Measurements from ENCODE around the gene FES.

GRCh38 chr15:90941038-90941437 is 56.7 kb downstream of the FES start:
- TF ChIP-seq TCF12 (IDR thresholded peaks at IDR 0.05) (no peak), YY1 (IDR thresholded peaks at IDR 0.05; ENCODE audit: low read depth) (no peak), TAF1 (IDR thresholded peaks at IDR 0.05; ENCODE audit: borderline replicate concordance, low read depth, low read length) (no peak), CHD2 (IDR thresholded peaks at IDR 0.05; ENCODE audit: low read length, partially characterized antibody) (no peak), SIN3A (IDR thresholded peaks at IDR 0.05; ENCODE audit: borderline replicate concordance, low read depth, low read length) (no peak), MAX (IDR thresholded peaks at IDR 0.05; ENCODE audit: low read depth) (no peak), NFIC (IDR thresholded peaks at IDR 0.05; ENCODE audit: borderline replicate concordance) (no peak), FOXJ3 (CRISPR knock-in tag; IDR thresholded peaks at IDR 0.05) (no peak), RAD21 (IDR thresholded peaks at IDR 0.05; ENCODE audit: low read length) (no peak), MXI1 (IDR thresholded peaks at IDR 0.05; ENCODE audit: low read depth, low read length) (no peak), EP300 (IDR thresholded peaks at IDR 0.05; ENCODE audit: borderline replicate concordance in 1 of 2, low read depth in 1 of 2, low read length in 1 of 2) (no peak), FOXM1 (IDR thresholded peaks at IDR 0.05; ENCODE audit: low read depth) (no peak)
- TF ChIP-seq, protein P1, sequence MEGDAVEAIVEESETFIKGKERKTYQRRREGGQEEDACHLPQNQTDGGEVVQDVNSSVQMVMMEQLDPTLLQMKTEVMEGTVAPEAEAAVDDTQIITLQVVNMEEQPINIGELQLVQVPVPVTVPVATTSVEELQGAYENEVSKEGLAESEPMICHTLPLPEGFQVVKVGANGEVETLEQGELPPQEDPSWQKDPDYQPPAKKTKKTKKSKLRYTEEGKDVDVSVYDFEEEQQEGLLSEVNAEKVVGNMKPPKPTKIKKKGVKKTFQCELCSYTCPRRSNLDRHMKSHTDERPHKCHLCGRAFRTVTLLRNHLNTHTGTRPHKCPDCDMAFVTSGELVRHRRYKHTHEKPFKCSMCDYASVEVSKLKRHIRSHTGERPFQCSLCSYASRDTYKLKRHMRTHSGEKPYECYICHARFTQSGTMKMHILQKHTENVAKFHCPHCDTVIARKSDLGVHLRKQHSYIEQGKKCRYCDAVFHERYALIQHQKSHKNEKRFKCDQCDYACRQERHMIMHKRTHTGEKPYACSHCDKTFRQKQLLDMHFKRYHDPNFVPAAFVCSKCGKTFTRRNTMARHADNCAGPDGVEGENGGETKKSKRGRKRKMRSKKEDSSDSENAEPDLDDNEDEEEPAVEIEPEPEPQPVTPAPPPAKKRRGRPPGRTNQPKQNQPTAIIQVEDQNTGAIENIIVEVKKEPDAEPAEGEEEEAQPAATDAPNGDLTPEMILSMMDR (IDR thresholded peaks at IDR 0.05): no peak
- TF ChIP-seq, protein P2, sequence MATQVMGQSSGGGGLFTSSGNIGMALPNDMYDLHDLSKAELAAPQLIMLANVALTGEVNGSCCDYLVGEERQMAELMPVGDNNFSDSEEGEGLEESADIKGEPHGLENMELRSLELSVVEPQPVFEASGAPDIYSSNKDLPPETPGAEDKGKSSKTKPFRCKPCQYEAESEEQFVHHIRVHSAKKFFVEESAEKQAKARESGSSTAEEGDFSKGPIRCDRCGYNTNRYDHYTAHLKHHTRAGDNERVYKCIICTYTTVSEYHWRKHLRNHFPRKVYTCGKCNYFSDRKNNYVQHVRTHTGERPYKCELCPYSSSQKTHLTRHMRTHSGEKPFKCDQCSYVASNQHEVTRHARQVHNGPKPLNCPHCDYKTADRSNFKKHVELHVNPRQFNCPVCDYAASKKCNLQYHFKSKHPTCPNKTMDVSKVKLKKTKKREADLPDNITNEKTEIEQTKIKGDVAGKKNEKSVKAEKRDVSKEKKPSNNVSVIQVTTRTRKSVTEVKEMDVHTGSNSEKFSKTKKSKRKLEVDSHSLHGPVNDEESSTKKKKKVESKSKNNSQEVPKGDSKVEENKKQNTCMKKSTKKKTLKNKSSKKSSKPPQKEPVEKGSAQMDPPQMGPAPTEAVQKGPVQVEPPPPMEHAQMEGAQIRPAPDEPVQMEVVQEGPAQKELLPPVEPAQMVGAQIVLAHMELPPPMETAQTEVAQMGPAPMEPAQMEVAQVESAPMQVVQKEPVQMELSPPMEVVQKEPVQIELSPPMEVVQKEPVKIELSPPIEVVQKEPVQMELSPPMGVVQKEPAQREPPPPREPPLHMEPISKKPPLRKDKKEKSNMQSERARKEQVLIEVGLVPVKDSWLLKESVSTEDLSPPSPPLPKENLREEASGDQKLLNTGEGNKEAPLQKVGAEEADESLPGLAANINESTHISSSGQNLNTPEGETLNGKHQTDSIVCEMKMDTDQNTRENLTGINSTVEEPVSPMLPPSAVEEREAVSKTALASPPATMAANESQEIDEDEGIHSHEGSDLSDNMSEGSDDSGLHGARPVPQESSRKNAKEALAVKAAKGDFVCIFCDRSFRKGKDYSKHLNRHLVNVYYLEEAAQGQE (IDR thresholded peaks at IDR 0.05; ENCODE audit: low read depth, low read length): no peak
